Tibial nerve (tissue), 4 donors: ENCODE measurements around the gene FBLIM1. TPM values are rescaled to one million over a fixed set of nuclear protein-coding genes. Genes with fewer than 3 reads are reported as not detected.

Experiments used
- DNase-seq, 2 donors: peaks; one replicate each; pipeline ENCODE4 v3.0.0-alpha.2; 2019; ENCODE audit warnings: low spot score in 2 of 2
- H3K27ac ChIP-seq, 4 donors: fragments of 200-600 bp; sonication (generic) in 3 of 4; one replicate each; pipeline ENCODE4 v1.5.1; 2017 to 2019; ENCODE audit warnings: mild to moderate bottlenecking in 1 of 4
- H3K27me3 ChIP-seq, 2 donors: fragments of 200-600 bp; sonication (generic) in 1 of 2; one replicate each; pipeline versions ENCODE4 v1.5.1 to v1.6.0; 2017 to 2019
- H3K36me3 ChIP-seq, 3 donors: fragments of 200-600 bp; sonication (generic); one replicate each; pipeline ENCODE4 v1.5.1; 2018 to 2019
- H3K4me1 ChIP-seq, 4 donors: fragments of 200-600 bp; sonication (generic) in 3 of 4; one replicate each; pipeline ENCODE4 v1.5.1; 2017 to 2019
- H3K4me3 ChIP-seq, 4 donors: fragments of 200-600 bp; sonication (generic) in 3 of 4; one replicate each; pipeline ENCODE4 v1.5.1; 2017 to 2019; ENCODE audit warnings: mild to moderate bottlenecking in 1 of 4, moderate library complexity in 1 of 4
- H3K9me3 ChIP-seq, 4 donors: fragments of 200-600 bp; sonication (generic) in 3 of 4; one replicate each; pipeline ENCODE4 v1.5.1; 2017 to 2019
- EP300 ChIP-seq, 2 donors: sonication (generic); formaldehyde crosslinking; IDR thresholded peaks; one replicate each; pipeline ENCODE4 v1.6.1; 2017; ENCODE audit warnings: antibody characterized with exemption in 2 of 2, mild to moderate bottlenecking in 1 of 2
- POLR2A ChIP-seq, 2 donors: fragments of 450-650 bp; IDR thresholded peaks; one replicate each; pipeline ENCODE4 v1.6.1; 2017; ENCODE audit warnings: antibody characterized with exemption in 2 of 2, mild to moderate bottlenecking in 2 of 2, moderate library complexity in 2 of 2
- WGBS, 2 donors: methylation state at CpG; one replicate each; pipeline ENCODE4 v1.1.5; 2018; 5-methylcytosine and 5-hydroxymethylcytosine counted together
- total RNA-seq, 4 donors: library from RNA; depleted of rRNA; stranded (reverse); fragments of >200 nt; gene quantifications; one replicate each; pipeline ENCODE4 v1.1.0, GENCODE V29; 2016
- TF ChIP-seq, protein P1 (sequence below), 5 experiments: fragments of 200-600 bp in 3 of 5; fragments of 450-650 bp in 2 of 5; sonication (generic) in 3 of 5; IDR thresholded peaks; one replicate each; pipeline ENCODE4 v1.5.1; 2016 to 2019; ENCODE audit warnings: antibody characterized with exemption in 5 of 5, mild to moderate bottlenecking in 3 of 5, moderate library complexity in 2 of 5

Gene FBLIM1
- total RNA-seq, 4 donors from 2014 or later = 33.3 to 46.5 (median 44.1) TPM

DNA sequence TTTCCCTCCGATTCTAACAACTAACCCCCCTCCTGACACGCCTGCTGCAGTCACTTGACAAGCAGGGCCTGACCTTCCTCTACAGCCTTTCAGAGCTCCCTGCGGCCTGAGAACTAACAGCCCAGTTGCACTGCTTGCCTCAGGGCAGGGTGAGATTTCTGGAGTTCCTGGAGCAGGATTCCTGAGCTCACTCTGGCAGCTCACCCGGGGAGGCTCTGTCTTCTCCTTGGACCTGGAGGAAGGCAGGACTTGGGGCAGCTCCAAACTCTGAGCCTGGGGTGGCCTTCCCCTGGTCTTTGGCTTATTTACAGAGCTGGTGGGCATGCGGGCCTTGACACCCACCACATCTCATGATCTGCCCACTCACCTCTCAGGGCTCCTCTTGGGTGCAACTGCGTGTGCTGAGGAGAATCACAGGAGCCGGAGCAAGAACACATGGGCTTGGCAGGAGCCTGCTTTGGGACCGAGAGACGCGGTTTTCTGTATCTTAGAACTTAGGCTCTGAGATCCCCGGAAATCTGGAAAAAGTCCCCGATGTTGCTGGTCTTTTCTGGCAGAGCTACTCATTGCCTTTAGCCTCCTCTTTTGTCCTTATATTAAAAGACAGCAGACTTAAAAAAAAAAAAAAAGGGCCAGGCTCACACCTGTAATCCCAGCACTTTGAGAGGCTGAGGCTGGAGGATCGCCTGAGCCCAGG lies 35.6 kb upstream of the FBLIM1 start:
- peaks cover 2 to 99% (median 28%) of the 10 kb centered on the region in 3 donors for H3K36me3 ChIP-seq
- no peak for TF ChIP-seq EP300 (IDR thresholded peaks at IDR 0.05)
- TF ChIP-seq, protein P1, sequence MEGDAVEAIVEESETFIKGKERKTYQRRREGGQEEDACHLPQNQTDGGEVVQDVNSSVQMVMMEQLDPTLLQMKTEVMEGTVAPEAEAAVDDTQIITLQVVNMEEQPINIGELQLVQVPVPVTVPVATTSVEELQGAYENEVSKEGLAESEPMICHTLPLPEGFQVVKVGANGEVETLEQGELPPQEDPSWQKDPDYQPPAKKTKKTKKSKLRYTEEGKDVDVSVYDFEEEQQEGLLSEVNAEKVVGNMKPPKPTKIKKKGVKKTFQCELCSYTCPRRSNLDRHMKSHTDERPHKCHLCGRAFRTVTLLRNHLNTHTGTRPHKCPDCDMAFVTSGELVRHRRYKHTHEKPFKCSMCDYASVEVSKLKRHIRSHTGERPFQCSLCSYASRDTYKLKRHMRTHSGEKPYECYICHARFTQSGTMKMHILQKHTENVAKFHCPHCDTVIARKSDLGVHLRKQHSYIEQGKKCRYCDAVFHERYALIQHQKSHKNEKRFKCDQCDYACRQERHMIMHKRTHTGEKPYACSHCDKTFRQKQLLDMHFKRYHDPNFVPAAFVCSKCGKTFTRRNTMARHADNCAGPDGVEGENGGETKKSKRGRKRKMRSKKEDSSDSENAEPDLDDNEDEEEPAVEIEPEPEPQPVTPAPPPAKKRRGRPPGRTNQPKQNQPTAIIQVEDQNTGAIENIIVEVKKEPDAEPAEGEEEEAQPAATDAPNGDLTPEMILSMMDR (IDR thresholded peaks at IDR 0.05) = no peak
- no peak for TF ChIP-seq POLR2A (IDR thresholded peaks at IDR 0.05)
- 75 to 78% methylated on average over 13 of the region's 13 CpGs for WGBS, 2 donors

DNA sequence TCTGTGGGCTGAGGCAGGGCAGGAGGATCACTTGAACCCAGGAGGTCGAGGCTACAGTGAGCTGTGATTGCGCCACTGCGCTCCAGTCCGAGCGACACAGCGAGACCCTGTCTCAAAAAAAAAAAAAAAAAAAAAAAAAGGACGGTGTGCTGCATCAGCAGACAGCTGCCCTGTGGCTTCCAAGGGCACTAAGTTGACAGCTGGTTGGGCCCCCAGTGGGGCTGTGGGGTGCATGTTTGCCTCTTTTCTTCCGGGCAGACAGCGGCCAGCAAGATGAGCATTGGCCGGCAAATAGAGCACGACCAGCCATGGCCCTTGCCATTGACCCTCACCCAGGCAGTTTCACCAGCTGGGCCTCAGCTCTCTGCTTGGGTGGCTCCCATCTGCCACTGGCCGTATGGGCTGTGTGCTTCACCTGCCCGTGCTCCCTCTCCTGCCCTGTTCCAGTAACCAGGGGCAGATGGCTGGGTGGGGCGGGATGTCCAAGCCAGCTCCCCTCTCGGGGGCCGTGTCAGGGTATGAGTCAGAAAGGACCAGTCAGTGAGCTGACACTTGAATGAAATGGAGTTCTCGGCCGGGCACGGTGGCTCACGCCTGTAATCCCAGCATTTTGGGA lies 34.9 kb upstream of the FBLIM1 start:
- no peak for DNase-seq
- Histone ChIP-seq H3K4me3 (no peak overlapping the region), H3K9me3 (no peaks in the 10 kb centered on the region), H3K27ac (peak overlapping the region in 1 of 4 donors; percentile 54), H3K36me3 (peaks cover 2 to 99% (median 32%) of the 10 kb centered on the region in 3 donors), H3K4me1 (peaks cover 0 to 24% (median 0%) of the 10 kb centered on the region in 4 donors), H3K27me3 (no peaks in the 10 kb centered on the region)
- WGBS, 2 donors = 85 to 92% methylated on average over 20 of the region's 20 CpGs
- TF ChIP-seq, protein P1 (IDR thresholded peaks at IDR 0.05) = no peak
- TF ChIP-seq EP300 (IDR thresholded peaks at IDR 0.05) (no peak), POLR2A (IDR thresholded peaks at IDR 0.05) (no peak)

More for the DNA sequence above, 35.6 kb upstream of the FBLIM1 start:
- DNase-seq = no peak
- Histone ChIP-seq H3K27me3 (no peaks in the 10 kb centered on the region), H3K9me3 (no peaks in the 10 kb centered on the region), H3K4me1 (peaks cover 0 to 24% (median 0%) of the 10 kb centered on the region in 4 donors), H3K27ac (peak overlapping the region in 3 of 4 donors; percentile 2 to 54 (median 7)), H3K4me3 (no peak overlapping the region)

GRCh38 chr1:15724949-15725880 lies 33.4 kb upstream of the FBLIM1 start:
- DNase-seq = no peak
- H3K36me3 ChIP-seq = peaks cover 2 to 100% (median 41%) of the 10 kb centered on the region in 3 donors
- peak overlapping the region in 2 of 4 donors; percentile 32 to 43 for H3K27ac ChIP-seq
- TF ChIP-seq EP300 (IDR thresholded peaks at IDR 0.05) = no peak
- TF ChIP-seq, protein P1 (IDR thresholded peaks at IDR 0.05) = no peak
- TF ChIP-seq POLR2A (IDR thresholded peaks at IDR 0.05) = no peak
- WGBS, 2 donors = 56 to 70% methylated on average over 15 to 18 of the region's 26 CpGs
- no peak overlapping the region for H3K4me3 ChIP-seq
- H3K27me3 ChIP-seq = no peaks in the 10 kb centered on the region
- H3K9me3 ChIP-seq = no peaks in the 10 kb centered on the region
- H3K4me1 ChIP-seq = peaks cover 0 to 24% (median 0%) of the 10 kb centered on the region in 4 donors

- H3K9me3 ChIP-seq = no peaks in the 10 kb centered on the region
- H3K4me3 ChIP-seq = no peak overlapping the region
- H3K27me3 ChIP-seq = no peaks in the 10 kb centered on the region
- peaks cover 2 to 100% (median 50%) of the 10 kb centered on the region in 3 donors for H3K36me3 ChIP-seq
- TF ChIP-seq EP300 (IDR thresholded peaks at IDR 0.05) = no peak
- no peak for TF ChIP-seq POLR2A (IDR thresholded peaks at IDR 0.05)
- TF ChIP-seq, protein P1 (IDR thresholded peaks at IDR 0.05) = no peak
- peaks cover 0 to 24% (median 0%) of the 10 kb centered on the region in 4 donors for H3K4me1 ChIP-seq
- peak overlapping the region in 2 of 4 donors; percentile 32 to 43 for H3K27ac ChIP-seq
- no peak for DNase-seq
- 78 to 87% methylated on average over 3 to 9 of the region's 9 CpGs for WGBS, 2 donors
Measured at GRCh38 chr1:15726508-15726907, 32.1 kb upstream of the FBLIM1 start.
